Pancreas (tissue), 10 donors: ENCODE results near the gene PAK6. TPM values are rescaled to one million over a fixed set of nuclear protein-coding genes. Genes with fewer than 3 reads are reported as not detected.

Source experiments
- ATAC-seq, 4 donors: fragments of 200-7000 bp; cut with Tn5 transposase; one replicate each; pipeline versions ENCODE4 v1.8.0 to v1.9.1; 2020; ENCODE audit warnings: mild to moderate bottlenecking in 4 of 4, moderate library complexity in 4 of 4
- DNase-seq, 6 donors: peaks; one replicate each; pipeline ENCODE4 v3.0.0-alpha.2; 2020
- FAIRE-seq: peaks from 2 replicates; lab custom pipeline; 2012; peaks lifted over from hg19 to GRCh38; lab: Jason Lieb, UNC
- H3K27ac ChIP-seq, 4 donors: fragments of 200-600 bp; sonication (generic); 1 replicate in 3 of 4; 2 replicates in 1 of 4; pipeline versions ENCODE4 v1.5.0 to v1.8.0; 2020
- H3K27me3 ChIP-seq, 4 donors: fragments of 200-600 bp; one replicate each; pipeline ENCODE4 v1.8.0; 2021
- H3K36me3 ChIP-seq, 3 donors: fragments of 200-600 bp; sonication (generic) in 1 of 3; one replicate each; pipeline versions ENCODE4 v1.5.0 to v1.8.0; 2020 to 2021
- H3K4me1 ChIP-seq, 3 donors: fragments of 200-600 bp; one replicate each; pipeline ENCODE4 v1.8.0; 2021
- H3K4me3 ChIP-seq, 4 donors: fragments of 200-600 bp; sonication (generic) in 2 of 4; one replicate each; pipeline versions ENCODE4 v1.5.0 to v1.8.0; 2020 to 2021
- H3K9me3 ChIP-seq, 4 donors: fragments of 200-600 bp; one replicate each; pipeline ENCODE4 v1.8.0; 2021
- CTCF ChIP-seq, 4 donors: fragments of 200-600 bp; sonication (generic) in 3 of 4; IDR thresholded peaks; one replicate each; pipeline versions ENCODE4 v1.5.0 to v1.8.0; 2021; ENCODE audit warnings: antibody characterized with exemption in 4 of 4
- WGBS, 2 donors: extraction: QIAGEN DNeasy Blood & Tissue Kit; methylation state at CpG; one replicate each; pipeline ENCODE4 v1.1.7; 2013; 5-methylcytosine and 5-hydroxymethylcytosine counted together
- intact Hi-C, 3 donors: fragments of 100-400 bp; cut with DNase I; formaldehyde crosslinking; loops; one replicate each; pipeline versions ENCODE4 v1.11.1 to v1.14.2; 2022
- polyA plus RNA-seq, 2 donors: library from polyadenylated mRNA; stranded (reverse); fragments of 200-250 nt; gene quantifications; one replicate each; pipeline ENCODE4 v1.2.3, GENCODE V29; 2013
- total RNA-seq, 6 donors: library from RNA; stranded (reverse); fragmentation: NEBNext Ultra II Directional in 4 of 6; extraction: Animal tissue kit (Norgen Biotek cat#: 25700) in 4 of 6; gene quantifications; one replicate each; pipeline versions ENCODE4 v1.2.1 to v1.2.4, GENCODE V29; 2021 to 2023
- donor health status: healthy with polysubstance abuse.
- donor health status: DM: no; HTN: no; CAD: no; lungs with moderate emphysema.
- donor health status: DM: no; HTN: no; CAD: no.
- donor health status: control.
- donor health status: control.
- donor health status: Bipolar disorder and iron deficiency.
- donor health status: DM: yes; HTN: yes; CAD: no.
- donor health status: DM: no; HTN: no; CAD: no.
- donor health status: DM: no; HTN: no; CAD: no.
- donor health status: DM: yes; HTN: yes; CAD: no.

The PAK6 gene
- total and polyA plus RNA-seq, 8 donors = 3.2 to 6.4 (median 4.6) TPM

GRCh38 chr15:40198355-40199085 lies 40.3 kb upstream of the PAK6 start:
- no peak overlapping the region for H3K27ac ChIP-seq
- no peak for FAIRE-seq
- DNase-seq = no peak
- TF ChIP-seq CTCF (IDR thresholded peaks at IDR 0.05) = no peak
- H3K36me3 ChIP-seq = no peaks in the 10 kb centered on the region
- intact Hi-C loops = no loop called here
- peaks cover 7 to 12% (median 10%) of the 10 kb centered on the region in 3 donors for H3K4me1 ChIP-seq
- H3K4me3 ChIP-seq = no peak overlapping the region
- H3K9me3 ChIP-seq = no peaks in the 10 kb centered on the region
- no peaks in the 10 kb centered on the region for H3K27me3 ChIP-seq
- WGBS, 2 donors = 96 to 98% methylated on average over 1 of the region's 1 CpG
- no peak for ATAC-seq

GRCh38 chr15:40204100-40204499 lies 34.8 kb upstream of the PAK6 start:
- no peaks in the 10 kb centered on the region for H3K27me3 ChIP-seq
- H3K4me3 ChIP-seq = no peak overlapping the region
- DNase-seq = no peak
- intact Hi-C loops = no loop called here
- H3K27ac ChIP-seq = no peak overlapping the region
- H3K36me3 ChIP-seq = no peaks in the 10 kb centered on the region
- no peak for FAIRE-seq
- no peak for ATAC-seq
- peaks cover 7 to 12% (median 10%) of the 10 kb centered on the region in 3 donors for H3K4me1 ChIP-seq
- TF ChIP-seq CTCF (IDR thresholded peaks at IDR 0.05) = no peak
- H3K9me3 ChIP-seq = no peaks in the 10 kb centered on the region
- WGBS, 2 donors = 90 to 95% methylated on average over 1 of the region's 1 CpG

GRCh38 chr15:40217166-40217824 lies 21.6 kb upstream of the PAK6 start:
- ATAC-seq = peak; percentile 94 to 100 (median 99)
- TF ChIP-seq CTCF (IDR thresholded peaks at IDR 0.05) = peak; percentile 57 to 86 (median 80)
- Histone ChIP-seq H3K27me3 (no peaks in the 10 kb centered on the region), H3K4me3 (no peak overlapping the region), H3K27ac (no peak overlapping the region), H3K4me1 (no peaks in the 10 kb centered on the region), H3K36me3 (no peaks in the 10 kb centered on the region), H3K9me3 (no peaks in the 10 kb centered on the region)
- peak; percentile 84 for FAIRE-seq
- peak in 3 of 6 donors; percentile 50 to 74 (median 55) for DNase-seq
- WGBS, 2 donors = 45 to 48% methylated on average over 6 of the region's 6 CpGs
- intact Hi-C loops = no loop called here

DNA sequence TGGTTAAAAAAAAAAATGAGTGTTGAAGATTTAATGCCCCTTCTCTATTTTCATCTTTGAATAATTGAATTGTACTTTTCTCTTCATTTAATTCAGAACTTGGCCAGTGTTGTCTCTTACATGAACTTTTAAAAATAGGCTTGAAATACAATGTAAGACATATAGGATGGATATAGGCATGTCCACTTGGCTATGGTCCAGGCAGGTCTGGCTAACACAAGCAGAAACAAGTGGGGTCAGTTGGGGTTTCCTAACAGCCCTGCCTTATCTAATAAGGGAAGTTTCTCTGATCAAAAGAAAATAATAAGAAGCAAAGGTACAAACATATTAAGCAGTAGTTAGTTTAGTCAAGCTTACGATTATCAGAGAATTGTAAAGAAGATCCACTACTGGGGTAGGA lies 19.1 kb upstream of the PAK6 start:
- intact Hi-C loops = loop anchor here in 2 of 3 donors (2.0 to 5.0 kb wide), 2 partner anchors 52 to 53 kb away; no protein-coding TSS in a partner anchor
- no peak overlapping the region for H3K4me3 ChIP-seq
- H3K36me3 ChIP-seq = no peaks in the 10 kb centered on the region
- WGBS, 2 donors = 92 to 95% methylated on average over 1 of the region's 1 CpG
- no peaks in the 10 kb centered on the region for H3K4me1 ChIP-seq
- no peak for FAIRE-seq
- no peaks in the 10 kb centered on the region for H3K27me3 ChIP-seq
- ATAC-seq = no peak
- no peak for DNase-seq
- H3K27ac ChIP-seq = no peak overlapping the region
- no peak for TF ChIP-seq CTCF (IDR thresholded peaks at IDR 0.05)
- no peaks in the 10 kb centered on the region for H3K9me3 ChIP-seq
